ENCODE data around the gene MCF2. TPM values are rescaled to one million over a fixed set of nuclear protein-coding genes. Genes with fewer than 3 reads are reported as not detected.

The MCF2 gene
- total RNA-seq, 3 donors from 2014 or later = 0.16 TPM; not detected in 2

GRCh38 chrX:139720136-139720535, 12.2 kb upstream of the MCF2 start:
- H3K4me3 ChIP-seq = no peak overlapping the region
- no peaks in the 10 kb centered on the region for H3K9me3 ChIP-seq
- TF ChIP-seq POLR2A (IDR thresholded peaks at IDR 0.05) (no peak), POLR2AphosphoS5 (IDR thresholded peaks at IDR 0.05) (no peak), CTCF (IDR thresholded peaks at IDR 0.05) (no peak)
- intact Hi-C loops (cut with DNase I; ENCODE audit: low total_unique reads) = no loop called here
- no peaks in the 10 kb centered on the region for H3K4me1 ChIP-seq
- no peaks in the 10 kb centered on the region for H3K36me3 ChIP-seq
- H3K27ac ChIP-seq = no peak overlapping the region
- peaks cover 0 to 9% of the 10 kb centered on the region in 2 donors for H3K27me3 ChIP-seq
- no peak for DNase-seq (ENCODE audit: low spot score in 2 of 2)

GRCh38 chrX:139702658-139703057, 5.3 kb downstream of the MCF2 start:
- H3K9me3 ChIP-seq = no peaks in the 10 kb centered on the region
- DNase-seq (ENCODE audit: low spot score in 2 of 2) = no peak
- H3K27ac ChIP-seq = no peak overlapping the region
- H3K27me3 ChIP-seq = peaks cover 0 to 21% of the 10 kb centered on the region in 2 donors
- H3K4me3 ChIP-seq = no peak overlapping the region
- TF ChIP-seq POLR2AphosphoS5 (IDR thresholded peaks at IDR 0.05) (no peak), POLR2A (IDR thresholded peaks at IDR 0.05) (no peak), CTCF (IDR thresholded peaks at IDR 0.05) (no peak)
- no peaks in the 10 kb centered on the region for H3K36me3 ChIP-seq
- no peaks in the 10 kb centered on the region for H3K4me1 ChIP-seq
- intact Hi-C loops (cut with DNase I; ENCODE audit: low total_unique reads) = no loop called here

- Histone ChIP-seq H3K9me3 (no peaks in the 10 kb centered on the region), H3K36me3 (no peaks in the 10 kb centered on the region), H3K27ac (no peak overlapping the region), H3K4me1 (no peaks in the 10 kb centered on the region), H3K27me3 (peaks cover 0 to 37% of the 10 kb centered on the region in 2 donors), H3K4me3 (peak overlapping the region in 2 of 3 donors; percentile 32 to 58)
- TF ChIP-seq POLR2A (IDR thresholded peaks at IDR 0.05) = no peak
- TF ChIP-seq CTCF (IDR thresholded peaks at IDR 0.05) = no peak
- no peak for TF ChIP-seq POLR2AphosphoS5 (IDR thresholded peaks at IDR 0.05)
- intact Hi-C loops (cut with DNase I; ENCODE audit: low total_unique reads) = no loop called here
- DNase-seq (ENCODE audit: low spot score in 2 of 2) = no peak
Observed at GRCh38 chrX:139692908-139693307, 15.1 kb downstream of the MCF2 start.

GRCh38 chrX:139692506-139692849, 15.5 kb downstream of the MCF2 start:
- DNase-seq (ENCODE audit: low spot score in 2 of 2) = no peak
- H3K27me3 ChIP-seq = peaks cover 0 to 37% of the 10 kb centered on the region in 2 donors
- TF ChIP-seq POLR2A (IDR thresholded peaks at IDR 0.05) = no peak
- TF ChIP-seq POLR2AphosphoS5 (IDR thresholded peaks at IDR 0.05) = no peak
- no peak for TF ChIP-seq CTCF (IDR thresholded peaks at IDR 0.05)
- H3K4me1 ChIP-seq = no peaks in the 10 kb centered on the region
- no peak overlapping the region for H3K27ac ChIP-seq
- H3K36me3 ChIP-seq = no peaks in the 10 kb centered on the region
- peak overlapping the region; percentile 32 to 58 (median 37) for H3K4me3 ChIP-seq
- intact Hi-C loops (cut with DNase I; ENCODE audit: low total_unique reads) = no loop called here
- no peaks in the 10 kb centered on the region for H3K9me3 ChIP-seq

GRCh38 chrX:139691843-139692505, 16.0 kb downstream of the MCF2 start:
- peak overlapping the region; percentile 32 to 58 (median 37) for H3K4me3 ChIP-seq
- TF ChIP-seq POLR2A (IDR thresholded peaks at IDR 0.05) = no peak
- no peak for TF ChIP-seq POLR2AphosphoS5 (IDR thresholded peaks at IDR 0.05)
- TF ChIP-seq CTCF (IDR thresholded peaks at IDR 0.05) = no peak
- intact Hi-C loops (cut with DNase I; ENCODE audit: low total_unique reads) = no loop called here
- no peak overlapping the region for H3K27ac ChIP-seq
- H3K27me3 ChIP-seq = peaks cover 0 to 36% of the 10 kb centered on the region in 2 donors
- no peaks in the 10 kb centered on the region for H3K9me3 ChIP-seq
- H3K36me3 ChIP-seq = no peaks in the 10 kb centered on the region
- DNase-seq (ENCODE audit: low spot score in 2 of 2) = no peak
- no peaks in the 10 kb centered on the region for H3K4me1 ChIP-seq
